ENCODE data around the gene BARHL2.

DNA sequence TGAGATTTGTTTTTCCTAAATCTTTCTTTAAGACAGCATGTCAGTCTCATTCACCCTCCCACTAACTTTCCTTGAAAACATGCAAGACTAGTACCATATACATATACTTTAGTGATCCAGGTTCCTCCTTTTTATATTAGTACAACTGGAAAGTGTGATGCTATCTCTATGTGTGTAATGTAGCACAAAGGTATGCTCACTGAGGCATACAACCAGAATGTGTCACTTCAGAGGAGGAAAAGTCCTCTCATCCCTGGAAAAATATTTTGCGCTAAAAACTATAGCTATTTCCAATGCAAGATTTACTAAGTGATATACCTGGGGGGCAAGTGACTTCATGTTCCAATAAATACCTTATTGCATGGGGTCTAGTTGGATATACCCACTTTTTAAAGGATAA, 45.9 kb downstream of the BARHL2 start:
- TF ChIP-seq, protein P1, sequence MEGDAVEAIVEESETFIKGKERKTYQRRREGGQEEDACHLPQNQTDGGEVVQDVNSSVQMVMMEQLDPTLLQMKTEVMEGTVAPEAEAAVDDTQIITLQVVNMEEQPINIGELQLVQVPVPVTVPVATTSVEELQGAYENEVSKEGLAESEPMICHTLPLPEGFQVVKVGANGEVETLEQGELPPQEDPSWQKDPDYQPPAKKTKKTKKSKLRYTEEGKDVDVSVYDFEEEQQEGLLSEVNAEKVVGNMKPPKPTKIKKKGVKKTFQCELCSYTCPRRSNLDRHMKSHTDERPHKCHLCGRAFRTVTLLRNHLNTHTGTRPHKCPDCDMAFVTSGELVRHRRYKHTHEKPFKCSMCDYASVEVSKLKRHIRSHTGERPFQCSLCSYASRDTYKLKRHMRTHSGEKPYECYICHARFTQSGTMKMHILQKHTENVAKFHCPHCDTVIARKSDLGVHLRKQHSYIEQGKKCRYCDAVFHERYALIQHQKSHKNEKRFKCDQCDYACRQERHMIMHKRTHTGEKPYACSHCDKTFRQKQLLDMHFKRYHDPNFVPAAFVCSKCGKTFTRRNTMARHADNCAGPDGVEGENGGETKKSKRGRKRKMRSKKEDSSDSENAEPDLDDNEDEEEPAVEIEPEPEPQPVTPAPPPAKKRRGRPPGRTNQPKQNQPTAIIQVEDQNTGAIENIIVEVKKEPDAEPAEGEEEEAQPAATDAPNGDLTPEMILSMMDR (IDR thresholded peaks at IDR 0.05 in 8 of 11, conservative IDR thresholded peaks at IDR 0.05 in 3 of 11), result no peak
- TF ChIP-seq POLR2A (IDR thresholded peaks at IDR 0.05) (no peak), POLR2AphosphoS5 (IDR thresholded peaks at IDR 0.05) (no peak)

Measured in spleen (tissue), 7 donors.